ENCODE results near the gene RAP2A.

Gene RAP2A

GRCh38 chr13:97403893-97404750, 29.8 kb upstream of the RAP2A start:
- no peak for DNase-seq (ENCODE audit: low spot score in 2 of 2)
- H3K4me1 Mint-ChIP-seq, result no peaks in the 10 kb centered on the region
- no peaks in the 10 kb centered on the region for H3K36me3 Mint-ChIP-seq
- H3K9me3 Mint-ChIP-seq, result peaks cover 4% of the 10 kb centered on the region
- no peak overlapping the region for H3K4me3 Mint-ChIP-seq
- no peak overlapping the region for H3K27ac Mint-ChIP-seq
- ATAC-seq, result no peak

DNA sequence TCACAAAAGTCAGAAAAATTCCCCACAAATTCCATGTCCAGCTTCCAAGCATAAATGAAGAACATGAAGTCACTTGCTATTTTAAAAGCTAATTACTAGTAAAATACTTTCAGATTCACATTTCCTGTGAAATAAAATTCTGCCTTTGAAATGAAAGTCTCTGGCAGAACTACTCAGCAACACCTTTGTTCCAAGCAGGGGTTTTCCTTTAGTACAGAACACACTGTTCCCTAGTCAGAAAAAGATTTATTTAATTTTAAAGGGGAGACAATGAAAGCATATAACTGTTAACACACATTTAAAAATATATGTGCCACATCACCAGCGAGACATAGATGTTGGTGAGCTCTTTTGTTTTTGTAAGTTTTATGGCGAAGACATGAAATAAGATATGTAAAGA, 26.4 kb upstream of the RAP2A start:
- H3K4me1 Mint-ChIP-seq, result no peaks in the 10 kb centered on the region
- no peak overlapping the region for H3K4me3 Mint-ChIP-seq
- no peaks in the 10 kb centered on the region for H3K9me3 Mint-ChIP-seq
- no peaks in the 10 kb centered on the region for H3K36me3 Mint-ChIP-seq
- no peak for DNase-seq (ENCODE audit: low spot score in 2 of 2)
- H3K27ac Mint-ChIP-seq, result no peak overlapping the region
- ATAC-seq, result no peak

DNA sequence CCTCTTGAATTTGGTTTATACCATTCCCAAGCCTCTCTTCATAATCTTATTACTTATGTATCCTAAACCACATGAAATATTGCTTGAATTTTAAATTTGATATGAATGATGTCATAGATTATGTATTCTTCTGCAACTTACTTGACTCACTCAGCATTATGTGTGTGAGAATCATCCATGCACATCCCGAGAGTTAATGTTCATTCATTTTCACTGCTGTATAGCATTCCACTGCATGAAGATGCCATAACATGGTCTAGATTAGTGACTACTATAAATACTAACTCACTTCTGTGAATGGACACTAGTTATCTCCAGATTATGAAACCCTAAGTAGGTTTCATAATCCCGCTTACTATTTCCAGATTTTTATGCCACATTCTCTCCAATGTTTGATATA, 25.0 kb upstream of the RAP2A start:
- Mint-ChIP-seq H3K4me3 (no peak overlapping the region), H3K36me3 (no peaks in the 10 kb centered on the region), H3K27ac (no peak overlapping the region), H3K4me1 (no peaks in the 10 kb centered on the region), H3K9me3 (no peaks in the 10 kb centered on the region)
- no peak for DNase-seq (ENCODE audit: low spot score in 2 of 2)
- ATAC-seq, result no peak

GRCh38 chr13:97411984-97412383, 22.0 kb upstream of the RAP2A start:
- H3K4me3 Mint-ChIP-seq, result no peak overlapping the region
- ATAC-seq (no peak), DNase-seq (ENCODE audit: low spot score in 2 of 2) (no peak)
- H3K4me1 Mint-ChIP-seq, result no peaks in the 10 kb centered on the region
- H3K36me3 Mint-ChIP-seq, result no peaks in the 10 kb centered on the region
- no peak overlapping the region for H3K27ac Mint-ChIP-seq
- H3K9me3 Mint-ChIP-seq, result no peaks in the 10 kb centered on the region

GRCh38 chr13:97413694-97414093, 20.3 kb upstream of the RAP2A start:
- no peaks in the 10 kb centered on the region for H3K9me3 Mint-ChIP-seq
- H3K4me3 Mint-ChIP-seq, result no peak overlapping the region
- DNase-seq (ENCODE audit: low spot score in 2 of 2), result no peak
- no peaks in the 10 kb centered on the region for H3K36me3 Mint-ChIP-seq
- no peak overlapping the region for H3K27ac Mint-ChIP-seq
- ATAC-seq, result no peak
- no peaks in the 10 kb centered on the region for H3K4me1 Mint-ChIP-seq

GRCh38 chr13:97414392-97414791, 19.6 kb upstream of the RAP2A start:
- Mint-ChIP-seq H3K27ac (no peak overlapping the region), H3K4me1 (no peaks in the 10 kb centered on the region), H3K4me3 (no peak overlapping the region), H3K36me3 (no peaks in the 10 kb centered on the region), H3K9me3 (no peaks in the 10 kb centered on the region)
- no peak for DNase-seq (ENCODE audit: low spot score in 2 of 2)
- no peak for ATAC-seq

DNA sequence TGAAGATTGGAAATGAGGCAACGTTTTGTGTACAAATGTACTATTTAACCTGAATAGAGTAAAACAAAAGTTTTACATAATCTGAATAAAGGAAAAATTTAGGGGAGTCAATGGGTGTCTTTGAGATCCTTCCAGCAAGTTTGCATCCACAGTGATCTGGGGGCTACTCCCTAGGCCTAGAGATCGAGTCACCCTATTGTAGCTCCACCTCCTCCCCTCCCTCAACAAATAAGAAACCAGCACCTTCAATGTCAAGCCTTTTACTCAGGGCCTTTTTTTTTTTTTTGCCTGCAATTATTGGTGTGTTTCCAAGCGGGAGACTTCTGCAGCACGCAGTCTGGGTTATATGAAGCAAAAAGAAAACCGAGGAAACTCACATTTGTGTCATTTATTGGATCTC, 16.3 kb upstream of the RAP2A start:
- Mint-ChIP-seq H3K27ac (no peak overlapping the region), H3K9me3 (no peaks in the 10 kb centered on the region), H3K4me1 (no peaks in the 10 kb centered on the region), H3K4me3 (no peak overlapping the region), H3K36me3 (no peaks in the 10 kb centered on the region)
- ATAC-seq (no peak), DNase-seq (ENCODE audit: low spot score in 2 of 2) (no peak)

GRCh38 chr13:97422118-97423054, 11.6 kb upstream of the RAP2A start:
- H3K36me3 Mint-ChIP-seq, result no peaks in the 10 kb centered on the region
- no peaks in the 10 kb centered on the region for H3K9me3 Mint-ChIP-seq
- H3K4me3 Mint-ChIP-seq, result no peak overlapping the region
- H3K4me1 Mint-ChIP-seq, result no peaks in the 10 kb centered on the region
- no peak overlapping the region for H3K27ac Mint-ChIP-seq
- ATAC-seq, result no peak
- DNase-seq (ENCODE audit: low spot score in 2 of 2), result no peak

DNA sequence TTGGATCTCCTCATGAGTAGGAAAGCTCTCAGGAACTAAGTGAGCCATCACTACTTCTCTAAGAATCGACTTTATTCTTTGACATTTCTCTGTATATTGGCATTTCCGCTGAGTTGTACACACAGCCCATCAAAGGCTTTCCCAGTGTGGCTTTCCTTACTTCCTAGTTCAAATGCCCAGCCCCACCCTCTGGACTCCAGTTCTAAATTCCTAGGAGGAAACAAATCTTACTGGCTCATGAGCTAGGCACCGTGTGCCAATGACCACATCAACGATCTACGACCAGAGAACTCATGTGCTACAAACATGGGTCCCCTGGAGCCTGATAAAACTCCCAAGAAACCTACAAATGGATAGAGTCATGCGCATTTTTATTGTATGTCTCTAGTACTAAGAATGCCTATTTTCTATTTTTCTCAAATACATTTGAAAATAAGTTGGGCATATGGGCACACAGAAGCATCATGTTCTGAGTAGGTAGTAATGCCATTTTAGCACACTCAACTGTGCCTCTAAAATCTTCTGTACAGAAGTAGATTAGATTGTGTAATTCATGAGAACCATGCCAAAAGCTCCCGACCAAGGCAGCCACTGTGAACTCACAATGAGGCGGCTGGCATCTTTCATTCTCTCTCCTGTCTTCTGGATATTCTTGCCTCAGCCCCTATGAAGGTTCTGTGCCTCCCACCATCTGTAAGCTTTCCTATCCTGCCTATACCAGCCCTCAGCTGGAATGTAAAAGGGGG, 10.5 kb upstream of the RAP2A start:
- H3K4me1 Mint-ChIP-seq, result no peaks in the 10 kb centered on the region
- H3K27ac Mint-ChIP-seq, result no peak overlapping the region
- no peak for DNase-seq (ENCODE audit: low spot score in 2 of 2)
- ATAC-seq, result no peak
- H3K9me3 Mint-ChIP-seq, result no peaks in the 10 kb centered on the region
- no peaks in the 10 kb centered on the region for H3K36me3 Mint-ChIP-seq
- no peak overlapping the region for H3K4me3 Mint-ChIP-seq

DNA sequence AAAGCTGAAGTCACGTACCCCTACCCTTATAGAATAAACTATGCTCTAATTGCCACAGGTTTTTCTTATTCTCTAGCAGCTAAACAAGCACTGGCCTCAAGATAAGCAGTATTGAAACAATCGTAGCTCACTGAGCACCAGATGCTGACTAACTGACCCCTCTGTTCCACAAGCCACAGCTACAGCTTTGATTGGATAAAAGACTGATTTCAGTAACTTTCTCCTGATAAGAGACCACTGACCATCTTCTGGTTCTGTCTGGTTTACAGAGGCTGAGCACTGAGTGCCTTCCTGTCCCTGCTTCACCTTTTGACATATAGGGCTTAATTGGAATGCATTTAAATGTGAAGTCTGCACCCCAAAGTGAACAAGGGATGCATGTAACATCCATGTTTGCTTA, 8.4 kb upstream of the RAP2A start:
- Mint-ChIP-seq H3K36me3 (no peaks in the 10 kb centered on the region), H3K4me1 (no peaks in the 10 kb centered on the region), H3K9me3 (no peaks in the 10 kb centered on the region), H3K4me3 (no peak overlapping the region), H3K27ac (no peak overlapping the region)
- DNase-seq (ENCODE audit: low spot score in 2 of 2), result no peak
- ATAC-seq, result no peak

DNA sequence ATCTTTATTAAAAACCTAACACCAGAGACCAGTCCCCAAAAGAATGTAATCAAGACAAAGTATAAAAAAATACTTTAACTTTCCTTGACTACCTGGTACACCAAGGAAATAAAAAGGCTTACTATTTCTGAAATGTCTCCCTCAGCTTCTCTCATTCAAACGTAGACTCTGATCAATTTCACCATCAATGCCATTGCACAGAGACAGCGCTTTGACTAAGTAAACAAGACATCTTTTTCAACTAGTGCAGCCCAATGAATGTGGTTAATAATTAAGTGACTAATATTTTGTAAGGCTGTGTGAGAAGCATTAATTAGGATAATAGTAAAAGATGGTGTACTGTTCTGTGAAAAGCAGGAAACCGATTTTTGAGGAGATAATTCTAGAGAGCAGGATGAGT, 7.3 kb upstream of the RAP2A start:
- no peak overlapping the region for H3K27ac Mint-ChIP-seq
- ATAC-seq (no peak), DNase-seq (ENCODE audit: low spot score in 2 of 2) (no peak)
- no peaks in the 10 kb centered on the region for H3K9me3 Mint-ChIP-seq
- no peak overlapping the region for H3K4me3 Mint-ChIP-seq
- no peaks in the 10 kb centered on the region for H3K36me3 Mint-ChIP-seq
- no peaks in the 10 kb centered on the region for H3K4me1 Mint-ChIP-seq

DNA sequence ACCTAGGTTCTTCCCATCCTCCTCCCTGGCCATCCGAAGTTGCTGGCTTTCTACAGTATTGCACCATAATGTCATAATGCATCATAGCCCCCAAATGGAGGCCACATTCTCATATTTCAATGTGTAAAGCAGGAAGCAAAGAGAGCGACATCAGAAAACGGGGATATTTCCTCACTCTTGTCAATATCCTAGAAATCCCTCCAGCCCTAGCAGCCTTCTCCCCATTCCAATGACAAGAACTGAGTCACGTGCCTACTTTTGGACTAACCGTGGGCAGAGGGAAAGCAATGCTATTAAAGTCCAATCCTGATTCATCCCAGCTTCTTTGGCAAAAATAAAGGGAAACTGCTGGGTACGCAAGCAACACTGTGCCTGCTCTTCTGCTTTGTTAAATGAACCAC, 4.3 kb upstream of the RAP2A start:
- H3K9me3 Mint-ChIP-seq, result no peaks in the 10 kb centered on the region
- peaks cover 17% of the 10 kb centered on the region for H3K4me1 Mint-ChIP-seq
- ATAC-seq (no peak), DNase-seq (ENCODE audit: low spot score in 2 of 2) (no peak)
- peaks cover 17% of the 10 kb centered on the region for H3K36me3 Mint-ChIP-seq
- H3K4me3 Mint-ChIP-seq, result no peak overlapping the region
- no peak overlapping the region for H3K27ac Mint-ChIP-seq

DNA sequence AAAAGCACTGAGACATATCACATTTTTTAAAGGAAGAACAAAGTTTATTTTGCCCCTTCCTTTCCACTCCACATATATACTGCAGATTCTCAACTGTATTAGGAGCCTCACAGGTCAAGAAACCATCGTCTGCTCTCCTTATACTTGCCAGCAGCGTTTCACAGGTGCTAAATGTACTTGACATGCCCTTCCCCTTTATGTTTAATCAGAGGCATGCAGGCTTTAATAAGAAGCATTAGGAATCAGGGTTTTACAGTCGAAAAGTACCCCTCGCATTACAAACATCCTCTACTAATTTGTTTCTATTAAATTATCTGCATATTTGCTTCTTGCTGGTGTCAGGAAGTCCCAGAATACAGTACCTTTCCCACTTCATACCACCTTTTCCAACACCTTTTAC, 3.7 kb upstream of the RAP2A start:
- ATAC-seq (no peak), DNase-seq (ENCODE audit: low spot score in 2 of 2) (no peak)
- Mint-ChIP-seq H3K27ac (no peak overlapping the region), H3K4me3 (no peak overlapping the region), H3K9me3 (no peaks in the 10 kb centered on the region), H3K36me3 (peaks cover 17% of the 10 kb centered on the region), H3K4me1 (peaks cover 21% of the 10 kb centered on the region)

- H3K4me3 Mint-ChIP-seq, result no peak overlapping the region
These were observed 2.7 kb upstream of the RAP2A start for GRCh38 chr13:97431171-97431764.

More at GRCh38 chr13:97431171-97431764, 2.7 kb upstream of the RAP2A start:
- Mint-ChIP-seq H3K36me3 (peaks cover 17% of the 10 kb centered on the region), H3K9me3 (no peaks in the 10 kb centered on the region), H3K4me1 (peaks cover 29% of the 10 kb centered on the region), H3K27ac (no peak overlapping the region)
- ATAC-seq (no peak), DNase-seq (ENCODE audit: low spot score in 2 of 2) (no peak)

Measured in stimulated activated effector memory CD8-positive, alpha-beta T cell treated with anti-CD3 and anti-CD28 coated beads, Interleukin-12 subunit alpha, Interleukin-12 subunit beta, amount 100 ng/mL, for 72 hours (primary cell).